Neural cell (in vitro differentiated cells): ENCODE data around the gene RBM8A.

Source experiments
- CTCF ChIP-seq: fragments of 450-650 bp; IDR thresholded peaks from 2 replicates; pipeline ENCODE4 v1.5.1; 2014; ENCODE audit warnings: antibody characterized with exemption, mild to moderate bottlenecking, moderate library complexity; ENCODE audit not compliant: poor library complexity, severe bottlenecking
- EP300 ChIP-seq: fragments of 450-650 bp; conservative IDR thresholded peaks from 2 replicates; pipeline ENCODE4 v1.6.1; 2014; ENCODE audit warnings: antibody characterized with exemption, mild to moderate bottlenecking, moderate library complexity; ENCODE audit not compliant: poor library complexity, severe bottlenecking
- POLR2AphosphoS5 ChIP-seq: IDR thresholded peaks from 2 replicates; pipeline ENCODE4 v1.6.1; 2012
- RAD21 ChIP-seq: fragments of 450-650 bp; conservative IDR thresholded peaks from 2 replicates; pipeline ENCODE4 v1.6.1; 2014; ENCODE audit warnings: antibody characterized with exemption, mild to moderate bottlenecking, moderate library complexity
- SMC3 ChIP-seq: fragments of 450-650 bp; conservative IDR thresholded peaks from 2 replicates; pipeline ENCODE4 v1.6.1; 2014; ENCODE audit warnings: antibody characterized with exemption, mild to moderate bottlenecking, moderate library complexity; ENCODE audit not compliant: poor library complexity
- TAF1 ChIP-seq: IDR thresholded peaks from 2 replicates; pipeline ENCODE4 v1.6.1; 2012; ENCODE audit warnings: low read depth
- TF ChIP-seq, protein P1 (sequence below): IDR thresholded peaks from 2 replicates; pipeline ENCODE4 v1.6.1; 2012; ENCODE audit warnings: borderline replicate concordance

GRCh38 chr1:145908653-145909052 lies 18.6 kb downstream of the RBM8A start:
- TF ChIP-seq CTCF (no peak), EP300 (no peak), POLR2AphosphoS5 (no peak), SMC3 (no peak), TAF1 (no peak), RAD21 (no peak)
- TF ChIP-seq, protein P1, sequence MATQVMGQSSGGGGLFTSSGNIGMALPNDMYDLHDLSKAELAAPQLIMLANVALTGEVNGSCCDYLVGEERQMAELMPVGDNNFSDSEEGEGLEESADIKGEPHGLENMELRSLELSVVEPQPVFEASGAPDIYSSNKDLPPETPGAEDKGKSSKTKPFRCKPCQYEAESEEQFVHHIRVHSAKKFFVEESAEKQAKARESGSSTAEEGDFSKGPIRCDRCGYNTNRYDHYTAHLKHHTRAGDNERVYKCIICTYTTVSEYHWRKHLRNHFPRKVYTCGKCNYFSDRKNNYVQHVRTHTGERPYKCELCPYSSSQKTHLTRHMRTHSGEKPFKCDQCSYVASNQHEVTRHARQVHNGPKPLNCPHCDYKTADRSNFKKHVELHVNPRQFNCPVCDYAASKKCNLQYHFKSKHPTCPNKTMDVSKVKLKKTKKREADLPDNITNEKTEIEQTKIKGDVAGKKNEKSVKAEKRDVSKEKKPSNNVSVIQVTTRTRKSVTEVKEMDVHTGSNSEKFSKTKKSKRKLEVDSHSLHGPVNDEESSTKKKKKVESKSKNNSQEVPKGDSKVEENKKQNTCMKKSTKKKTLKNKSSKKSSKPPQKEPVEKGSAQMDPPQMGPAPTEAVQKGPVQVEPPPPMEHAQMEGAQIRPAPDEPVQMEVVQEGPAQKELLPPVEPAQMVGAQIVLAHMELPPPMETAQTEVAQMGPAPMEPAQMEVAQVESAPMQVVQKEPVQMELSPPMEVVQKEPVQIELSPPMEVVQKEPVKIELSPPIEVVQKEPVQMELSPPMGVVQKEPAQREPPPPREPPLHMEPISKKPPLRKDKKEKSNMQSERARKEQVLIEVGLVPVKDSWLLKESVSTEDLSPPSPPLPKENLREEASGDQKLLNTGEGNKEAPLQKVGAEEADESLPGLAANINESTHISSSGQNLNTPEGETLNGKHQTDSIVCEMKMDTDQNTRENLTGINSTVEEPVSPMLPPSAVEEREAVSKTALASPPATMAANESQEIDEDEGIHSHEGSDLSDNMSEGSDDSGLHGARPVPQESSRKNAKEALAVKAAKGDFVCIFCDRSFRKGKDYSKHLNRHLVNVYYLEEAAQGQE, result no peak
